Heart left ventricle (tissue), 16 donors: ENCODE measurements around the gene VAT1L. TPM values are rescaled to one million over a fixed set of nuclear protein-coding genes. Genes with fewer than 3 reads are reported as not detected.

Experiments
- ATAC-seq, 4 donors: fragments of 200-7000 bp; cut with Tn5 transposase; one replicate each; pipeline ENCODE4 v1.9.1; 2020 to 2022; ENCODE audit warnings: moderate library complexity in 4 of 4, mild to moderate bottlenecking in 3 of 4, moderate number of reproducible peaks in 1 of 4
- DNase-seq, 5 donors: peaks; one replicate each; pipeline ENCODE4 v3.0.0-alpha.2; 2020
- H3K27ac ChIP-seq, 12 donors: fragments of 200-600 bp; sonication (generic) in 4 of 12; one replicate each; pipeline versions ENCODE4 v1.5.0 to v1.8.0; 2016 to 2022; ENCODE audit warnings: mild to moderate bottlenecking in 2 of 12
- H3K27me3 ChIP-seq, 9 donors: fragments of 200-600 bp; sonication (generic) in 2 of 9; one replicate each; pipeline versions ENCODE4 v1.5.1 to v1.8.0; 2016 to 2022; ENCODE audit warnings: mild to moderate bottlenecking in 3 of 9
- H3K36me3 ChIP-seq, 9 donors: fragments of 200-600 bp; sonication (generic) in 2 of 9; one replicate each; pipeline versions ENCODE4 v1.5.0 to v1.8.0; 2018 to 2022; ENCODE audit warnings: mild to moderate bottlenecking in 2 of 9
- H3K4me1 ChIP-seq, 12 donors: fragments of 200-600 bp; sonication (generic) in 4 of 12; one replicate each; pipeline versions ENCODE4 v1.5.0 to v1.8.0; 2016 to 2022; ENCODE audit warnings: mild to moderate bottlenecking in 3 of 12
- H3K4me3 ChIP-seq, 12 donors: fragments of 200-600 bp; sonication (generic) in 4 of 12; one replicate each; pipeline versions ENCODE4 v1.5.0 to v1.8.0; 2017 to 2022; ENCODE audit warnings: mild to moderate bottlenecking in 9 of 12, moderate library complexity in 4 of 12
- H3K9me3 ChIP-seq, 12 donors: fragments of 200-600 bp; sonication (generic) in 4 of 12; one replicate each; pipeline versions ENCODE4 v1.5.0 to v1.8.0; 2016 to 2022; ENCODE audit warnings: mild to moderate bottlenecking in 1 of 12
- CTCF ChIP-seq, 12 donors: fragments of 200-600 bp; sonication (generic) in 4 of 12; IDR thresholded peaks; one replicate each; pipeline versions ENCODE4 v1.5.0 to v1.8.0; 2018 to 2022; ENCODE audit warnings: antibody characterized with exemption in 12 of 12, mild to moderate bottlenecking in 5 of 12
- POLR2A ChIP-seq, 2 donors: fragments of 450-650 bp; IDR thresholded peaks; one replicate each; pipeline ENCODE4 v1.6.1; 2017; ENCODE audit warnings: antibody characterized with exemption in 2 of 2, mild to moderate bottlenecking in 2 of 2, moderate library complexity in 2 of 2
- WGBS, 4 donors: extraction: QIAGEN DNeasy Blood & Tissue Kit in 2 of 4; methylation state at CpG; one replicate each; pipeline versions ENCODE4 v1.1.5 to v1.1.7; 2013 to 2018; 5-methylcytosine and 5-hydroxymethylcytosine counted together
- intact Hi-C, 10 donors: fragments of 100-400 bp; cut with DNase I; formaldehyde crosslinking; loops; one replicate each; pipeline versions ENCODE4 v1.11.1 to v1.14.2; 2022
- polyA plus RNA-seq, 2 donors: library from polyadenylated mRNA; stranded (reverse); fragments of 200-250 nt; gene quantifications; one replicate each; pipeline ENCODE4 v1.2.3, GENCODE V29; 2013
- total RNA-seq, 9 donors: library from RNA; depleted of rRNA in 2 of 9; stranded (reverse); fragments of >200 nt in 2 of 9; fragmentation: NEBNext Ultra II Directional in 3 of 9; extraction: Animal tissue kit (Norgen Biotek cat#: 25700) in 3 of 9; gene quantifications; one replicate each; pipeline versions ENCODE4 v1.1.0 to v1.2.4, GENCODE V29; 2016 to 2023
- donor health status: ischemic (EF 13 %, LVEDD 7.1; RV severe dilation, severe dysfunction).
- donor health status: healthy with polysubstance abuse.
- donor health status: DM: no; HTN: yes; CAD: no.
- donor health status: DM: no; HTN: no; CAD: no.
- donor health status: ischemic (EF 25% LVEDD 6.9; RV normal size, moderate dysfunction).
- donor health status: ischemic (EF 25% LVEDD 5.7; RV mildly dilated, moderate dysfunction).
- donor health status: healthy.
- donor health status: DM: yes; HTN: yes; CAD: no.
- donor health status: ischemic (EF 35%, LVEDD 5.7; RV mildly dilated, moderate dysfunction).
- donor health status: nonischemic (EF 11% LVEDD 7.7; RV severe dilation, severe dysfunction).
- donor health status: DM: yes; HTN: yes; CAD: no.
- donor health status: PGD.
- donor health status: ischemic (EF 29% LVEDD 5.4; RV normal size, mild dysfunction).
- donor health status: nonischemic (EF 23%, LVEDD 6.1; RV moderate dilation, normal function).

Gene VAT1L
- total and polyA plus RNA-seq, 11 donors = 0.32 to 57.5 (median 11.0) TPM

DNA sequence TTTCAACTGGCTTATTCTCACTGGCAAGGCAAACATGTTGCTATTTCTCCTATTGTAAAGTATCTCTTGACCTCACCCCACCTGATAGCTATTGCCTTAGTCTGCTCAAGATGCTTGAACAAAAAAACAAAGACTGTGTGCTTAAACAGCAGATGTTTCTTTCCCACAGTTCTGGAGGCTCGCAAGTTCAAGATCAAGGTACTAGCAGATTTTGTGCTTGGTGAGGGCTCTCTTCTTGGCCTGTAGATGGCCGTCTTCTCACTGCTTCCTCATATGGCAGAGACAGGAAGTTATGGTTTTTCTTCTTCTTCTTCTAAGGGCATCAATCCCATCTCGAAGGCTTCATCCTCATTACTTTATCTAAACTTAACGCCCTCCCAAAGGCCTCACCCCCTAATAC lies 124.3 kb downstream of the VAT1L start:
- intact Hi-C loops = no loop called here
- 71 to 77% (median 73%) methylated on average over 4 of the region's 4 CpGs for WGBS, 4 donors
- H3K9me3 ChIP-seq = no peaks in the 10 kb centered on the region
- H3K36me3 ChIP-seq = no peaks in the 10 kb centered on the region
- no peak overlapping the region for H3K4me3 ChIP-seq
- H3K27me3 ChIP-seq = no peaks in the 10 kb centered on the region
- H3K4me1 ChIP-seq = no peaks in the 10 kb centered on the region
- DNase-seq (no peak), ATAC-seq (no peak)
- H3K27ac ChIP-seq = no peak overlapping the region
- no peak for TF ChIP-seq CTCF (IDR thresholded peaks at IDR 0.05)
- no peak for TF ChIP-seq POLR2A (IDR thresholded peaks at IDR 0.05)

DNA sequence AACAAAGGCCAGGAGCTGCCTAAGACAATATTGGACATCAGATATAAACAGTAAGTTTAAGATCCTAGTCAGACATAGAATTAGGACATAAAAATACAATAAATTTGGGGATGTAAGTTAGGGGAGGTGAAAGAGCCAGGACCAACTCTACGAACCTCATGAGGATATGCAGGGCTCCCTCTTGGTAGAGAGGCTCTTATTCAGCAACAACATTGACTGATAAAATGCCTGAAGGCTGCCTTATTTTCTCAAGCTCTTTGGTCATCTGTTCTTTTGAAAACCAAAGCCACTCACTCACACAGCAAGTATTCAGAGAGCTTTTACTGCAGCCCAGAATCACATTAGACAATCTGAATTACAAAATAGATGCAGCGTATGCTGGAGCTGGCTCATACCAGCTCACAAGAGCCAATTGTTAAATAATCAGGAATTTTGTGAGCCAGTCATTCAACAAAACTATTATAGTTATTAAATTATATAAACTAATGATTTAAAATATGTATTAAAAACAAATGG lies 125.4 kb downstream of the VAT1L start:
- TF ChIP-seq CTCF (IDR thresholded peaks at IDR 0.05) = no peak
- no peak for TF ChIP-seq POLR2A (IDR thresholded peaks at IDR 0.05)
- Histone ChIP-seq H3K9me3 (no peaks in the 10 kb centered on the region), H3K4me3 (no peak overlapping the region), H3K36me3 (no peaks in the 10 kb centered on the region), H3K27me3 (no peaks in the 10 kb centered on the region), H3K27ac (no peak overlapping the region), H3K4me1 (peaks cover 0 to 4% (median 0%) of the 10 kb centered on the region in 12 donors)
- no peak for ATAC-seq
- 55 to 90% (median 65%) methylated on average over 2 of the region's 2 CpGs for WGBS, 4 donors
- intact Hi-C loops = no loop called here
- DNase-seq = no peak

DNA sequence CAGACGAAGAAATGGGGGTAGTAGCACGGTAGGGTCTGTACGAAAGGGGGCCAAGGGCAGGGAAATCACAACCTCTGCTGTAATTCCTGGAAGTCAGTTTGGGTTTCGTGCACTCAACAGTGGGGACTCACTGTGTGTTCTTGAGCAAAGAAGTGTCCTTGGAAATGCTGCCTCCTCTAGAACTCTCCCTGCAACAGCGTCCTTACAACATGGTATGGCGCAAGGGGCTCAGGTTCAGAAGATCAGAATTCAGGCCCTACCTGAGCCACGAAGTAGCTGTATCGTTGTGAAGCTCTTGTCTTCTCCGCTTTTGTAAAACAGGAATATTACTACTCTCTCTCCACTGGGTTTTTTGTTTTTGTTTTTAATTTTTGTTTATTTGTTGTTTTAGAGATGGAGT lies 127.7 kb downstream of the VAT1L start:
- intact Hi-C loops = no loop called here
- 94 to 98% (median 95%) methylated on average over 9 of the region's 9 CpGs for WGBS, 4 donors
- ATAC-seq = no peak
- DNase-seq = no peak
- Histone ChIP-seq H3K4me1 (peaks cover 0 to 24% (median under 1%) of the 10 kb centered on the region in 12 donors), H3K27ac (no peak overlapping the region), H3K36me3 (no peaks in the 10 kb centered on the region), H3K9me3 (no peaks in the 10 kb centered on the region), H3K27me3 (no peaks in the 10 kb centered on the region), H3K4me3 (no peak overlapping the region)
- no peak for TF ChIP-seq CTCF (IDR thresholded peaks at IDR 0.05)
- no peak for TF ChIP-seq POLR2A (IDR thresholded peaks at IDR 0.05)

- Histone ChIP-seq H3K27ac (no peak overlapping the region), H3K27me3 (no peaks in the 10 kb centered on the region), H3K4me1 (peaks cover 0 to 38% (median 4%) of the 10 kb centered on the region in 12 donors), H3K4me3 (no peak overlapping the region), H3K36me3 (no peaks in the 10 kb centered on the region), H3K9me3 (no peaks in the 10 kb centered on the region)
- TF ChIP-seq CTCF (IDR thresholded peaks at IDR 0.05) (no peak), POLR2A (IDR thresholded peaks at IDR 0.05) (no peak)
- WGBS, 4 donors = 76 to 84% (median 81%) methylated on average over 3 of the region's 3 CpGs
- intact Hi-C loops = no loop called here
- no peak for ATAC-seq
- no peak for DNase-seq
Measured at GRCh38 chr16:77917971-77918370, 129.6 kb downstream of the VAT1L start.
